ENCODE measurements around the gene TGFBR1.

Gene TGFBR1

GRCh38 chr9:99134893-99135341, 30.0 kb downstream of the TGFBR1 start:
- Histone ChIP-seq H3K4me1 (ENCODE audit: control insufficient read depth, insufficient read depth, low read length) (no peaks in the 10 kb centered on the region), H3K9me3 (ENCODE audit: control insufficient read depth, low read length) (no peaks in the 10 kb centered on the region), H3K27me3 (ENCODE audit: control insufficient read depth, insufficient read depth, low read length, poor library complexity, severe bottlenecking) (no peaks in the 10 kb centered on the region), H3K36me3 (ENCODE audit: control insufficient read depth, insufficient read depth, low read length) (peaks cover 11% of the 10 kb centered on the region), H3K4me3 (ENCODE audit: insufficient read depth, low read depth, low read length) (no peak overlapping the region), H3K27ac (ENCODE audit: insufficient read depth, low read depth, low read length, poor library complexity, severe bottlenecking) (no peak overlapping the region)

- Histone ChIP-seq H3K27ac (ENCODE audit: insufficient read depth, low read depth, low read length, poor library complexity, severe bottlenecking) (no peak overlapping the region), H3K9me3 (ENCODE audit: control insufficient read depth, low read length) (no peaks in the 10 kb centered on the region), H3K4me3 (ENCODE audit: insufficient read depth, low read depth, low read length) (no peak overlapping the region), H3K4me1 (ENCODE audit: control insufficient read depth, insufficient read depth, low read length) (no peaks in the 10 kb centered on the region), H3K36me3 (ENCODE audit: control insufficient read depth, insufficient read depth, low read length) (peaks cover 11% of the 10 kb centered on the region), H3K27me3 (ENCODE audit: control insufficient read depth, insufficient read depth, low read length, poor library complexity, severe bottlenecking) (no peaks in the 10 kb centered on the region)
- WGBS, 2 experiments = 97 to 98% methylated on average over 4 of the region's 4 CpGs
Measured at GRCh38 chr9:99135456-99135855, 30.5 kb downstream of the TGFBR1 start.

GRCh38 chr9:99137225-99137624, 32.3 kb downstream of the TGFBR1 start:
- H3K36me3 ChIP-seq (ENCODE audit: control insufficient read depth, insufficient read depth, low read length) = peaks cover 14% of the 10 kb centered on the region
- H3K4me1 ChIP-seq (ENCODE audit: control insufficient read depth, insufficient read depth, low read length) = no peaks in the 10 kb centered on the region
- H3K4me3 ChIP-seq (ENCODE audit: insufficient read depth, low read depth, low read length) = no peak overlapping the region
- H3K27ac ChIP-seq (ENCODE audit: insufficient read depth, low read depth, low read length, poor library complexity, severe bottlenecking) = no peak overlapping the region
- no peaks in the 10 kb centered on the region for H3K27me3 ChIP-seq (ENCODE audit: control insufficient read depth, insufficient read depth, low read length, poor library complexity, severe bottlenecking)
- H3K9me3 ChIP-seq (ENCODE audit: control insufficient read depth, low read length) = no peaks in the 10 kb centered on the region
- WGBS, 2 experiments = 93 to 98% methylated on average over 3 of the region's 3 CpGs

DNA sequence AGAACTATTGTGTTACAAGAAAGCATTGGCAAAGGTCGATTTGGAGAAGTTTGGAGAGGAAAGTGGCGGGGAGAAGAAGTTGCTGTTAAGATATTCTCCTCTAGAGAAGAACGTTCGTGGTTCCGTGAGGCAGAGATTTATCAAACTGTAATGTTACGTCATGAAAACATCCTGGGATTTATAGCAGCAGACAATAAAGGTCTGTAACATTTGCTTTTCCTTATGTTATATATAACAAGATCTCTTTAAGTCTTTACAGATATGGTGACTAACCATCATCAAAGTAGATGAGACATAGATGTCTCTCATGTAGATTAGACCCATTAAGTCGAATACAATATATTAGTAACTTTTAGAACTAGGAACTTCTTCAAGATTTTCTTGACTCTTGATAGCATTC, 33.0 kb downstream of the TGFBR1 start:
- H3K36me3 ChIP-seq (ENCODE audit: control insufficient read depth, insufficient read depth, low read length) = peaks cover 12% of the 10 kb centered on the region
- no peak overlapping the region for H3K4me3 ChIP-seq (ENCODE audit: insufficient read depth, low read depth, low read length)
- H3K9me3 ChIP-seq (ENCODE audit: control insufficient read depth, low read length) = no peaks in the 10 kb centered on the region
- 96 to 98% methylated on average over 6 of the region's 7 CpGs for WGBS, 2 experiments
- H3K27ac ChIP-seq (ENCODE audit: insufficient read depth, low read depth, low read length, poor library complexity, severe bottlenecking) = no peak overlapping the region
- H3K27me3 ChIP-seq (ENCODE audit: control insufficient read depth, insufficient read depth, low read length, poor library complexity, severe bottlenecking) = no peaks in the 10 kb centered on the region
- no peaks in the 10 kb centered on the region for H3K4me1 ChIP-seq (ENCODE audit: control insufficient read depth, insufficient read depth, low read length)

DNA sequence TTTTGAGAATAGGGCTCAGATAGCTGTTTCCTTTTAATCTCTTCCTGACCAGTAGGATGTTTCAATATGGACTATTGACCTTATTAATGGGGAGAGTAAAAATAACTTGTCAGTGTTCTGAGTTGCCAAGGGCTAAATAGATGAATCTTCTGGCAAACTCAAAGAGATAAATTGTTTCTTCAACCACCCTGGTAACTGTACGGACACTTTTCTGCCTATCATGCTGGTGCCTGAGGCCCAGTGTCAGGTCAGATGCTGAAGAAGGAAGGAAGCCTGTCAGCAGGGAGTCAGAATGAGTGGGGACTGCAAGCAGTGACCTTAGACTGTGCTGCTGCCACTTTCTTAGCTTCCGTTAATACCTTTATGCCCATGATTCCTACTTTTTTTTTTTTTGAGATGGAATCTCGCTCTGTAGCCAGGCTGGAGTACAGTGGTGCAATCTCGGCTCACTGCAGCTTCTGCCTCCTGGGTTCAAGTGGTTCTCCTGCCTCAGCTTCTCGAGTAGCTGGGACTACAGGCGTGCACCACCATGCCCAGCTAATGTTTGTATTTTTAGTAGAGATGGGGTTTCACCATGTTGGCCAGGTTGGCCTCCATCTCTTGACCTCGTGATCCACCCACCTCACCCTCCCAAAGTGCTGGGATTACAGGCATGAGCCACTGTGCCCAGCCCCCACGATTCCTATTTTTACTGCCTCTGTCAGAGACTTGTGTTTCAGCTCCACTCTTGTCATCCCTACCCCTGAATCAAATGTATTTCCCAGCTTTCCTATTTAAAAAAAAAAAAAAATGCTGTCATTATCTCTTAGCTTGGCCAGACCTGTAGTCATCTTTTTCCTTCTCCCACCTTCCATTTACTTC, 33.7 kb downstream of the TGFBR1 start:
- H3K4me3 ChIP-seq (ENCODE audit: insufficient read depth, low read depth, low read length) = no peak overlapping the region
- H3K4me1 ChIP-seq (ENCODE audit: control insufficient read depth, insufficient read depth, low read length) = no peaks in the 10 kb centered on the region
- H3K27ac ChIP-seq (ENCODE audit: insufficient read depth, low read depth, low read length, poor library complexity, severe bottlenecking) = no peak overlapping the region
- no peaks in the 10 kb centered on the region for H3K27me3 ChIP-seq (ENCODE audit: control insufficient read depth, insufficient read depth, low read length, poor library complexity, severe bottlenecking)
- 91 to 92% methylated on average over 8 of the region's 8 CpGs for WGBS, 2 experiments
- no peaks in the 10 kb centered on the region for H3K9me3 ChIP-seq (ENCODE audit: control insufficient read depth, low read length)
- H3K36me3 ChIP-seq (ENCODE audit: control insufficient read depth, insufficient read depth, low read length) = peaks cover 17% of the 10 kb centered on the region

- Histone ChIP-seq H3K27me3 (ENCODE audit: control insufficient read depth, insufficient read depth, low read length, poor library complexity, severe bottlenecking) (no peaks in the 10 kb centered on the region), H3K9me3 (ENCODE audit: control insufficient read depth, low read length) (no peaks in the 10 kb centered on the region), H3K27ac (ENCODE audit: insufficient read depth, low read depth, low read length, poor library complexity, severe bottlenecking) (no peak overlapping the region), H3K36me3 (ENCODE audit: control insufficient read depth, insufficient read depth, low read length) (peaks cover 26% of the 10 kb centered on the region), H3K4me1 (ENCODE audit: control insufficient read depth, insufficient read depth, low read length) (no peaks in the 10 kb centered on the region), H3K4me3 (ENCODE audit: insufficient read depth, low read depth, low read length) (no peak overlapping the region)
- 97 to 98% methylated on average over 5 of the region's 5 CpGs for WGBS, 2 experiments
Measured at GRCh38 chr9:99139868-99140267, 35.0 kb downstream of the TGFBR1 start.

GRCh38 chr9:99140685-99141314, 35.9 kb downstream of the TGFBR1 start:
- Histone ChIP-seq H3K4me1 (ENCODE audit: control insufficient read depth, insufficient read depth, low read length) (no peaks in the 10 kb centered on the region), H3K4me3 (ENCODE audit: insufficient read depth, low read depth, low read length) (no peak overlapping the region), H3K9me3 (ENCODE audit: control insufficient read depth, low read length) (no peaks in the 10 kb centered on the region), H3K27me3 (ENCODE audit: control insufficient read depth, insufficient read depth, low read length, poor library complexity, severe bottlenecking) (no peaks in the 10 kb centered on the region), H3K27ac (ENCODE audit: insufficient read depth, low read depth, low read length, poor library complexity, severe bottlenecking) (no peak overlapping the region), H3K36me3 (ENCODE audit: control insufficient read depth, insufficient read depth, low read length) (peaks cover 31% of the 10 kb centered on the region)
- 82 to 86% methylated on average over 1 to 2 of the region's 2 CpGs for WGBS, 2 experiments

GRCh38 chr9:99141849-99142248, 36.9 kb downstream of the TGFBR1 start:
- H3K27ac ChIP-seq (ENCODE audit: insufficient read depth, low read depth, low read length, poor library complexity, severe bottlenecking) = no peak overlapping the region
- H3K4me3 ChIP-seq (ENCODE audit: insufficient read depth, low read depth, low read length) = no peak overlapping the region
- no peaks in the 10 kb centered on the region for H3K4me1 ChIP-seq (ENCODE audit: control insufficient read depth, insufficient read depth, low read length)
- H3K27me3 ChIP-seq (ENCODE audit: control insufficient read depth, insufficient read depth, low read length, poor library complexity, severe bottlenecking) = no peaks in the 10 kb centered on the region
- no peaks in the 10 kb centered on the region for H3K9me3 ChIP-seq (ENCODE audit: control insufficient read depth, low read length)
- peaks cover 33% of the 10 kb centered on the region for H3K36me3 ChIP-seq (ENCODE audit: control insufficient read depth, insufficient read depth, low read length)
- WGBS, 2 experiments = 93 to 94% methylated on average over 5 of the region's 5 CpGs

DNA sequence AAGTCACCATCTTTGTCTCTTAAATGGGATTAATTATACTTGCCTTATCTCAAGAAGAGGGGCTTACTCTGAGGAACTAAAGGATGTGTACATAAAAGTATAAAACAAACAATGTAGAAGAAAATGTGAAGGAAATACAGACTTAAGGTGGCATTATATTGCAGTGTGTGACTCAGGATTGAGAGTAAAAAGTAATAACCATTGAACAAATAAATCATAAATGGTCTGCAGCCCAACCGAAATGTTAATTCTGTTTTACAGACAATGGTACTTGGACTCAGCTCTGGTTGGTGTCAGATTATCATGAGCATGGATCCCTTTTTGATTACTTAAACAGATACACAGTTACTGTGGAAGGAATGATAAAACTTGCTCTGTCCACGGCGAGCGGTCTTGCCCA, 37.4 kb downstream of the TGFBR1 start:
- WGBS, 2 experiments = 95 to 97% methylated on average over 4 of the region's 4 CpGs
- no peak overlapping the region for H3K27ac ChIP-seq (ENCODE audit: insufficient read depth, low read depth, low read length, poor library complexity, severe bottlenecking)
- no peaks in the 10 kb centered on the region for H3K27me3 ChIP-seq (ENCODE audit: control insufficient read depth, insufficient read depth, low read length, poor library complexity, severe bottlenecking)
- H3K4me1 ChIP-seq (ENCODE audit: control insufficient read depth, insufficient read depth, low read length) = no peaks in the 10 kb centered on the region
- H3K36me3 ChIP-seq (ENCODE audit: control insufficient read depth, insufficient read depth, low read length) = peaks cover 37% of the 10 kb centered on the region
- H3K4me3 ChIP-seq (ENCODE audit: insufficient read depth, low read depth, low read length) = no peak overlapping the region
- no peaks in the 10 kb centered on the region for H3K9me3 ChIP-seq (ENCODE audit: control insufficient read depth, low read length)

GRCh38 chr9:99143655-99144054, 38.7 kb downstream of the TGFBR1 start:
- WGBS, 2 experiments = 95% methylated on average over 3 of the region's 3 CpGs
- H3K27me3 ChIP-seq (ENCODE audit: control insufficient read depth, insufficient read depth, low read length, poor library complexity, severe bottlenecking) = no peaks in the 10 kb centered on the region
- H3K4me1 ChIP-seq (ENCODE audit: control insufficient read depth, insufficient read depth, low read length) = no peaks in the 10 kb centered on the region
- no peak overlapping the region for H3K27ac ChIP-seq (ENCODE audit: insufficient read depth, low read depth, low read length, poor library complexity, severe bottlenecking)
- H3K4me3 ChIP-seq (ENCODE audit: insufficient read depth, low read depth, low read length) = no peak overlapping the region
- H3K9me3 ChIP-seq (ENCODE audit: control insufficient read depth, low read length) = no peaks in the 10 kb centered on the region
- peaks cover 37% of the 10 kb centered on the region for H3K36me3 ChIP-seq (ENCODE audit: control insufficient read depth, insufficient read depth, low read length)
